HepG2 (cell line): ENCODE measurements around the gene MAP3K5.

Experiments used
- HDAC6 ChIP-seq: fragments of 200-600 bp; sonication (generic); IDR thresholded peaks from 2 replicates; pipeline ENCODE4 v1.7.0; 2017; ENCODE audit warnings: mild to moderate bottlenecking, antibody characterized with exemption, low read length, low read depth
- HNRNPH1 ChIP-seq: fragments of 200-400 bp; formaldehyde crosslinking; optimal IDR thresholded peaks from 2 replicates; pipeline ENCODE3; 2017; ENCODE audit warnings: mild to moderate bottlenecking, low read depth, low read length
- HNRNPK ChIP-seq: fragments of 200-400 bp; formaldehyde crosslinking; IDR thresholded peaks from 2 replicates; pipeline ENCODE4 v1.6.1; 2018; ENCODE audit warnings: low read length, low read depth, moderate library complexity, mild to moderate bottlenecking; ENCODE audit not compliant: poor library complexity, severe bottlenecking
- POLR2A ChIP-seq, 2 experiments: IDR thresholded peaks; 2 replicates each; pipeline ENCODE4 v1.6.1; 2011; ENCODE audit warnings: low read depth in 2 of 2, low read length in 2 of 2, mild to moderate bottlenecking in 1 of 2, moderate library complexity in 1 of 2; ENCODE audit not compliant: insufficient read depth in 1 of 2
- ZNF136 ChIP-seq: sonication (generic); formaldehyde crosslinking; IDR thresholded peaks from 2 replicates; pipeline ENCODE4 v1.8.1; 2022; ENCODE audit warnings: low read depth, mild to moderate bottlenecking, moderate library complexity, missing genetic modification reagents
- TF ChIP-seq, protein P1 (sequence below): sonication (generic); formaldehyde crosslinking; IDR thresholded peaks from 2 replicates; pipeline ENCODE4 v1.5.0; 2020; ENCODE audit warnings: mild to moderate bottlenecking, missing genetic modification reagents, moderate library complexity
- TF ChIP-seq, protein P2 (sequence below): sonication (generic); formaldehyde crosslinking; conservative IDR thresholded peaks from 2 replicates; pipeline ENCODE4 v1.4.0; 2020; ENCODE audit warnings: missing genetic modification reagents

DNA sequence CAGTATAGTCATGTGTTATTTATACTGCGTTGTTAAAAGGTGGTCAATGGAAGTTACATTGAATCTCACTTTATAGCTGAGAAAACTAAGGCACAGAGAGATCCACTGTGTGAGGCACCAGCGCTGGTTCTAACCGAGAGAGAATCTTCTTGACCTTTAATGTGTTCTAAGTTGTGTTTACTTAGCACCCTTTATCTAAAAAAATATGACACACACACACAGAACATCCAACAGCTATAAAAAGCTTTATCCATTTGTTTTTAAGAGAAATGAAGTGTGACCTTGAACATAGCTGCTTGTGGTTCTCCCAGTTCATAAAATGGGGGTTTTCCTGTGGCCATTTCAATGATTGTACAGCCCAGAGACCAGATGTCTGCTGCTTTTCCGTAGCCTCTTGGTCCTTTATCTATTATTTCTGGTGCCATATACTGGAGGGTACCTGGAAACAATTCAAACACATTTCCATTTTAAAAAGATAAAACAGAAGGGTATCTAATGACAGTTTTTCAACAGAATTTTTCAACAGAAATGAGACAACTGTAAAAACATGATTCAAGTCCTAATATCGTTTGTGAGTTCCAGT lies 187.3 kb downstream of the MAP3K5 start:
- no peak for TF ChIP-seq HNRNPK
- TF ChIP-seq, protein P1, sequence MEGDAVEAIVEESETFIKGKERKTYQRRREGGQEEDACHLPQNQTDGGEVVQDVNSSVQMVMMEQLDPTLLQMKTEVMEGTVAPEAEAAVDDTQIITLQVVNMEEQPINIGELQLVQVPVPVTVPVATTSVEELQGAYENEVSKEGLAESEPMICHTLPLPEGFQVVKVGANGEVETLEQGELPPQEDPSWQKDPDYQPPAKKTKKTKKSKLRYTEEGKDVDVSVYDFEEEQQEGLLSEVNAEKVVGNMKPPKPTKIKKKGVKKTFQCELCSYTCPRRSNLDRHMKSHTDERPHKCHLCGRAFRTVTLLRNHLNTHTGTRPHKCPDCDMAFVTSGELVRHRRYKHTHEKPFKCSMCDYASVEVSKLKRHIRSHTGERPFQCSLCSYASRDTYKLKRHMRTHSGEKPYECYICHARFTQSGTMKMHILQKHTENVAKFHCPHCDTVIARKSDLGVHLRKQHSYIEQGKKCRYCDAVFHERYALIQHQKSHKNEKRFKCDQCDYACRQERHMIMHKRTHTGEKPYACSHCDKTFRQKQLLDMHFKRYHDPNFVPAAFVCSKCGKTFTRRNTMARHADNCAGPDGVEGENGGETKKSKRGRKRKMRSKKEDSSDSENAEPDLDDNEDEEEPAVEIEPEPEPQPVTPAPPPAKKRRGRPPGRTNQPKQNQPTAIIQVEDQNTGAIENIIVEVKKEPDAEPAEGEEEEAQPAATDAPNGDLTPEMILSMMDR (CRISPR knock-in tag), result no peak
- TF ChIP-seq, protein P2, sequence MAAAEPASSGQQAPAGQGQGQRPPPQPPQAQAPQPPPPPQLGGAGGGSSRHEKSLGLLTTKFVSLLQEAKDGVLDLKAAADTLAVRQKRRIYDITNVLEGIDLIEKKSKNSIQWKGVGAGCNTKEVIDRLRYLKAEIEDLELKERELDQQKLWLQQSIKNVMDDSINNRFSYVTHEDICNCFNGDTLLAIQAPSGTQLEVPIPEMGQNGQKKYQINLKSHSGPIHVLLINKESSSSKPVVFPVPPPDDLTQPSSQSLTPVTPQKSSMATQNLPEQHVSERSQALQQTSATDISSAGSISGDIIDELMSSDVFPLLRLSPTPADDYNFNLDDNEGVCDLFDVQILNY (CRISPR knock-in tag), result no peak
- TF ChIP-seq ZNF136, result no peak
- no peak for TF ChIP-seq HDAC6
- TF ChIP-seq POLR2A (IDR thresholded peaks at IDR 0.05; ENCODE audit: insufficient read depth in 1 of 2, low read depth in 2 of 2, low read length in 2 of 2), result no peak
- TF ChIP-seq HNRNPH1, result no peak
